Suprapubic skin (tissue), 4 donors: ENCODE data around the gene PIP4P1.

ENCODE experiments used
- EP300 ChIP-seq: sonication (generic); formaldehyde crosslinking; IDR thresholded peaks from one replicate; pipeline ENCODE4 v1.6.1; 2017; ENCODE audit warnings: antibody characterized with exemption
- POLR2A ChIP-seq, 2 donors: fragments of 450-650 bp; IDR thresholded peaks; one replicate each; pipeline ENCODE4 v1.6.1; 2017; ENCODE audit warnings: antibody characterized with exemption in 2 of 2, mild to moderate bottlenecking in 2 of 2, moderate library complexity in 2 of 2
- POLR2AphosphoS5 ChIP-seq, 3 donors: sonication (generic); formaldehyde crosslinking; IDR thresholded peaks; one replicate each; pipeline ENCODE4 v1.6.1; 2017; ENCODE audit warnings: antibody characterized with exemption in 3 of 3
- TF ChIP-seq, protein P1 (sequence below), 2 donors: fragments of 200-600 bp in 1 of 2; fragments of 450-650 bp in 1 of 2; sonication (generic) in 1 of 2; IDR thresholded peaks; one replicate each; pipeline ENCODE4 v1.5.1; 2016 to 2019; ENCODE audit warnings: antibody characterized with exemption in 2 of 2, mild to moderate bottlenecking in 1 of 2, moderate library complexity in 1 of 2

DNA sequence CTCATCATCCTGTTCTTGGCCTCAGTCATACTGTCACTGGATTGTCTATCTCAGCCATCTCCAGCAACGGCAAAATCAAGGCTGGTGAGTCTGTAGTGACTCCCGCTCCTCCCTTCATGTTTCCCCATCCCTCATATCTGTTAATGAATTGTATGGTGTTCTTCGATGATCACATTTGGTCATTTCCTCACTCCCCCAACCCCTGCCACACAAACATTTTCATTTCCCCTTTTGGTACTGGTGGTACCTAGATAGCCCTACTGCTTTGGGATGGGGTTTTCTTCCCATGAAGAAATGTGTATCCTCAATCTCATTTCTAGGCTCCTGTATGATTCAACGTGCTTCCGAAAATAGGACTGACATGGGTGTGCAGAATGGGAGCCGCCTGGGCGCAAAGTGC, 22.6 kb downstream of the PIP4P1 start:
- TF ChIP-seq POLR2AphosphoS5 (IDR thresholded peaks at IDR 0.05): no peak
- TF ChIP-seq, protein P1, sequence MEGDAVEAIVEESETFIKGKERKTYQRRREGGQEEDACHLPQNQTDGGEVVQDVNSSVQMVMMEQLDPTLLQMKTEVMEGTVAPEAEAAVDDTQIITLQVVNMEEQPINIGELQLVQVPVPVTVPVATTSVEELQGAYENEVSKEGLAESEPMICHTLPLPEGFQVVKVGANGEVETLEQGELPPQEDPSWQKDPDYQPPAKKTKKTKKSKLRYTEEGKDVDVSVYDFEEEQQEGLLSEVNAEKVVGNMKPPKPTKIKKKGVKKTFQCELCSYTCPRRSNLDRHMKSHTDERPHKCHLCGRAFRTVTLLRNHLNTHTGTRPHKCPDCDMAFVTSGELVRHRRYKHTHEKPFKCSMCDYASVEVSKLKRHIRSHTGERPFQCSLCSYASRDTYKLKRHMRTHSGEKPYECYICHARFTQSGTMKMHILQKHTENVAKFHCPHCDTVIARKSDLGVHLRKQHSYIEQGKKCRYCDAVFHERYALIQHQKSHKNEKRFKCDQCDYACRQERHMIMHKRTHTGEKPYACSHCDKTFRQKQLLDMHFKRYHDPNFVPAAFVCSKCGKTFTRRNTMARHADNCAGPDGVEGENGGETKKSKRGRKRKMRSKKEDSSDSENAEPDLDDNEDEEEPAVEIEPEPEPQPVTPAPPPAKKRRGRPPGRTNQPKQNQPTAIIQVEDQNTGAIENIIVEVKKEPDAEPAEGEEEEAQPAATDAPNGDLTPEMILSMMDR (IDR thresholded peaks at IDR 0.05): no peak
- no peak for TF ChIP-seq POLR2A (IDR thresholded peaks at IDR 0.05)
- no peak for TF ChIP-seq EP300
